Keratinocyte (primary cell): ENCODE data around the gene OTOS. TPM values are rescaled to one million over a fixed set of nuclear protein-coding genes. Genes with fewer than 3 reads are reported as not detected.

ENCODE experiments used
- DNase-seq: peaks from one replicate; pipeline ENCODE4 v3.0.0-alpha.2; 2011; ENCODE audit warnings: low read depth, missing footprints, low spot score
- FAIRE-seq: peaks from 2 replicates; lab custom pipeline; 2011; peaks lifted over from hg19 to GRCh38; lab: Jason Lieb, UNC
- H2AFZ ChIP-seq: 2 replicates; pipeline ENCODE4 v1.6.0; 2012; ENCODE audit warnings: low read length, control low read depth, inconsistent platforms; ENCODE audit not compliant: control insufficient read depth
- H3K27ac ChIP-seq: 2 replicates; pipeline ENCODE4 v1.5.1; 2011; ENCODE audit warnings: low read length; ENCODE audit not compliant: control insufficient read depth, insufficient read depth
- H3K27me3 ChIP-seq: 3 replicates; pipeline ENCODE4 v1.6.0; 2011; ENCODE audit warnings: low read length; ENCODE audit not compliant: control insufficient read depth, insufficient read depth; ENCODE audit errors: extremely low read depth
- H3K36me3 ChIP-seq, 2 experiments: 2 replicates in 1 of 2; 3 replicates in 1 of 2; pipeline ENCODE4 v1.5.1; 2011; ENCODE audit warnings: low read length in 2 of 2, mild to moderate bottlenecking in 1 of 2; ENCODE audit not compliant: control insufficient read depth in 2 of 2, insufficient read depth in 2 of 2; ENCODE audit errors: extremely low read depth in 1 of 2
- H3K4me1 ChIP-seq: 3 replicates; pipeline ENCODE4 v1.5.1; 2011; ENCODE audit warnings: low read length; ENCODE audit not compliant: control insufficient read depth, insufficient read depth; ENCODE audit errors: extremely low read depth
- H3K4me2 ChIP-seq: 3 replicates; pipeline ENCODE4 v1.6.0; 2011; ENCODE audit warnings: low read depth, low read length; ENCODE audit not compliant: control insufficient read depth, insufficient read depth; ENCODE audit errors: extremely low read depth
- H3K4me3 ChIP-seq, 3 experiments: fragments of 200-600 bp in 1 of 3; sonication (generic) in 1 of 3; 2 replicates in 2 of 3; 3 replicates in 1 of 3; pipeline ENCODE4 v1.5.1; 2011 to 2016; ENCODE audit warnings: low read length in 3 of 3, mild to moderate bottlenecking in 3 of 3, control low read depth in 2 of 3, inconsistent platforms in 1 of 3, low read depth in 1 of 3, mixed read lengths in 1 of 3, mixed run types in 1 of 3, moderate library complexity in 1 of 3; ENCODE audit not compliant: control insufficient read depth in 2 of 3, insufficient read depth in 2 of 3; ENCODE audit errors: extremely low read depth in 1 of 3
- H3K79me2 ChIP-seq: 2 replicates; pipeline ENCODE4 v1.6.0; 2012; ENCODE audit warnings: low read length; ENCODE audit not compliant: control insufficient read depth, insufficient read depth
- H3K9ac ChIP-seq: 3 replicates; pipeline ENCODE4 v1.6.0; 2011; ENCODE audit warnings: low read length; ENCODE audit not compliant: control insufficient read depth, insufficient read depth; ENCODE audit errors: extremely low read depth
- H3K9me1 ChIP-seq: 3 replicates; pipeline ENCODE4 v1.6.0; 2011; ENCODE audit warnings: low read length; ENCODE audit not compliant: control insufficient read depth, insufficient read depth; ENCODE audit errors: extremely low read depth
- H3K9me3 ChIP-seq: 2 replicates; pipeline ENCODE4 v1.5.1; 2012; ENCODE audit warnings: low read depth, low read length; ENCODE audit not compliant: control insufficient read depth
- H4K20me1 ChIP-seq: 3 replicates; pipeline ENCODE4 v1.6.0; 2011; ENCODE audit warnings: low read length; ENCODE audit not compliant: control insufficient read depth, insufficient read depth; ENCODE audit errors: extremely low read depth
- CTCF ChIP-seq, 3 experiments: IDR thresholded peaks in 1 of 3; conservative IDR thresholded peaks in 1 of 3; optimal IDR thresholded peaks in 1 of 3; 2 replicates in 2 of 3; 3 replicates in 1 of 3; pipeline versions ENCODE3 to v1.5.1; 2011; ENCODE audit warnings: low read length in 3 of 3, mild to moderate bottlenecking in 3 of 3, moderate library complexity in 2 of 3, control low read depth in 1 of 3, inconsistent platforms in 1 of 3; ENCODE audit not compliant: insufficient read depth in 2 of 3; ENCODE audit errors: extremely low read depth in 1 of 3
- EZH2 ChIP-seq: IDR thresholded peaks from one replicate; pipeline ENCODE4 v1.6.1; 2012; ENCODE audit warnings: inconsistent platforms, mild to moderate bottlenecking, low read length, moderate library complexity
- dilution Hi-C: fragments of 300-500 bp; cut with MboI; formaldehyde crosslinking; loops from one replicate; pipeline ENCODE4 v1.7.0; 2020; ENCODE audit warnings: low sequenced_read_pairs; ENCODE audit not compliant: extremely low pct_ligation_motif_present
- polyA plus RNA-seq, 5 experiments: library from polyadenylated mRNA; depleted of rRNA in 3 of 5; stranded (reverse) in 3 of 5; stranded (forward) in 1 of 5; unstranded in 1 of 5; fragments of >200 nt; gene quantifications; 1 replicate in 1 of 5; 2 replicates in 3 of 5; 3 replicates in 1 of 5; pipeline versions ENCODE4 v1.2.1 to v1.2.3, GENCODE V29; 2011 to 2012; ENCODE audit warnings: missing spikeins in 2 of 5, low read depth in 1 of 5, low replicate concordance in 1 of 5

Gene OTOS
- polyA plus RNA-seq, 1 donor (not counting 4 experiments of a cell fraction or from before 2014, with no cell fraction given): not detected

- H2AFZ ChIP-seq: no peak overlapping the region
These were observed 2.0 kb downstream of the OTOS start for GRCh38 chr2:240138254-240138984.

DNA sequence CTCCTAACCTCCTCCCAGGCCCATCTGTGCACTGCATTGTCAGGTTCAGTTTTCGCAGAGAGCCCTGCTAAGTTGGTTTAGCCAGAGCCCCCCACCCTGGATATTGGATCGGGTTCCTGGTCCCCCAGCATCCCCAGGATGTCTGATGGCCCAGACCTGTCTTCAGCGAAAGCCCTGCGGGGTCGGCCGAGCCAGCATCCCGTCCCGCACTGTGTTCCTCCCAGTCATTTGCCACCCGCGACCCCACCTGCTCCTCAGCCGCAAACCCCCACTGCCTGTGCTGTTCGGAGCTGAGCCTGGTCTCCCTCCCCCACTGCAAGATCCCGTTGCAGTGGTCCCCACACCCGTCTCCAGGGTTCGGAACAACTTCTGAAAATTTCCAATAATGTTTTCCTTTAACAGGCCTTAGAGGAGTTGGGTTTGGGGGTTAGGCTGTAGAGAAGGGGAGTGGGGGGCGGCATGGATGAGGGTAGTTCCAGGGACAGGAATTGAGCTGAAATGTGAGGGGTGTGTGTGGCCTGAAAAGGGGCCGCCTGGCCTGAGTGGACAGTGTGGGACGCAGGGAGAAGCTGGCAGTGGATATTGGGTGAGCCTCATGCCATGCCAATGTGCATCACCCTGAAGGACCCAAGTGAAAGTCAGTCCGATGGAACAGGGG, 2.7 kb downstream of the OTOS start:
- H3K36me3 ChIP-seq: peaks cover 0 to 12% of the 10 kb centered on the region in 2 experiments
- FAIRE-seq (no peak), DNase-seq (no peak)
- dilution Hi-C loops: no loop called here
- H3K79me2 ChIP-seq: peaks cover 28% of the 10 kb centered on the region
- no peak overlapping the region for H2AFZ ChIP-seq
- TF ChIP-seq EZH2: no peak
- TF ChIP-seq CTCF (optimal IDR thresholded peaks at IDR 0.05 in 1 of 3, IDR thresholded peaks at IDR 0.05 in 1 of 3, conservative IDR thresholded peaks at IDR 0.05 in 1 of 3; ENCODE audit: extremely low read depth in 1 of 3, insufficient read depth in 2 of 3, low read length in 3 of 3): no peak
- peaks cover 24% of the 10 kb centered on the region for H3K4me1 ChIP-seq
- H4K20me1 ChIP-seq: no peaks in the 10 kb centered on the region
- H3K9ac ChIP-seq: no peak overlapping the region
- no peak overlapping the region for H3K4me3 ChIP-seq
- H3K27me3 ChIP-seq: no peaks in the 10 kb centered on the region
- H3K4me2 ChIP-seq: no peak overlapping the region
- H3K27ac ChIP-seq: no peak overlapping the region
- H3K9me3 ChIP-seq: no peaks in the 10 kb centered on the region
- peaks cover 3% of the 10 kb centered on the region for H3K9me1 ChIP-seq

More at GRCh38 chr2:240138254-240138984, 2.0 kb downstream of the OTOS start:
- FAIRE-seq (no peak), DNase-seq (no peak)
- H3K9me3 ChIP-seq: no peaks in the 10 kb centered on the region
- TF ChIP-seq EZH2: no peak
- TF ChIP-seq CTCF (optimal IDR thresholded peaks at IDR 0.05 in 1 of 3, IDR thresholded peaks at IDR 0.05 in 1 of 3, conservative IDR thresholded peaks at IDR 0.05 in 1 of 3; ENCODE audit: extremely low read depth in 1 of 3, insufficient read depth in 2 of 3, low read length in 3 of 3): no peak
- H3K79me2 ChIP-seq: peaks cover 26% of the 10 kb centered on the region
- no peaks in the 10 kb centered on the region for H3K27me3 ChIP-seq
- no peak overlapping the region for H3K4me2 ChIP-seq
- dilution Hi-C loops: no loop called here
- no peak overlapping the region for H3K27ac ChIP-seq
- H3K9ac ChIP-seq: no peak overlapping the region
- peaks cover 3% of the 10 kb centered on the region for H3K9me1 ChIP-seq
- H3K4me3 ChIP-seq: no peak overlapping the region
- no peaks in the 10 kb centered on the region for H4K20me1 ChIP-seq
- peaks cover 24% of the 10 kb centered on the region for H3K4me1 ChIP-seq
- peaks cover 0 to 6% of the 10 kb centered on the region in 2 experiments for H3K36me3 ChIP-seq
